ENCODE measurements around the gene EAF1. TPM values are rescaled to one million over a fixed set of nuclear protein-coding genes. Genes with fewer than 3 reads are reported as not detected.
A peak's percentile ranks its signal among the peaks of the same experiment; 100 is the strongest.
"Not testable (repeated sequence)": the region's sequence is repeated elsewhere in the genome, so short reads cannot be mapped to it uniquely, and the experiment has no call there.

Gene EAF1
- total RNA-seq, 6 experiments from 2014 or later, result 13.9 to 17.2 (median 15.8) TPM

DNA sequence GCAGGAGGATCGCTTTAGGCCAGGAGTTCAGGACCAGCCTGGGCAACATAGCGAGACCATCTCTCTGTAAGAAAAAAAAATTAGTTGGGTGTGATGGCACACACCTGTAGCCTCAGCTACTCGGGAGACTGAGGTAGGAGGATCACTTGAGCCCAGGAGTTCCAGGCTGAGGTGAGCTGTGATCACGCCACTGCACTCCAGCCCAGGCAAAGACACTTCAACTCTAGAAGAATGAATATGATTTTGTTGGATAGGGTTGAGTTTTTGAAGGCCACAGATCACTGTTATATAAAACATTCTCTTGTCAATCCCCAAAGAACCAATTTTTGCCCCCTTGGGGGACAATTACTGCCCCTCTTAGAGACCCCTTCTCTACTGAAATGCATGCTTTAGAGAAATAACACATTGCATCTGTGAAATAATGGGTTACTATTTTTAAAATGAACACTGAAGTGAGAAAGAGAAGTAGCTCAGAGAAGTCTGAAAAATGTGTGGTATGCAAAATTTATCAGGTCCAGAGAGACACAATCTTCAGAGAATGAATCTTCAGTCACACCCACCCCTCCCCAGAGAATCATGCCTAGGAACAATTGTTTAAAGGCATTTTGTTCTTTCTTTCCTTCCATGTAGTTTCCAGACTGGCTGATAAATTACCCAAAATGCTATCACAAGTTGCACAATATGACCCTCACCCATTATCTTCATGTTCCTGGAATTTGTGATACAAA lies 42.7 kb upstream of the EAF1 start:
- DNase-seq, result no peak
- no peaks in the 10 kb centered on the region; the same call in 1 of the 2 replicates for H3K27me3 Mint-ChIP-seq (ENCODE audit: insufficient read depth)
- peaks cover 29% of the 10 kb centered on the region for H3K4me1 Mint-ChIP-seq (ENCODE audit: low read depth)
- no peaks in the 10 kb centered on the region for H3K9me3 Mint-ChIP-seq
- H3K27ac Mint-ChIP-seq, result no peak overlapping the region
- no peak overlapping the region for H3K4me3 Mint-ChIP-seq
- no peaks in the 10 kb centered on the region for H3K36me3 Mint-ChIP-seq (ENCODE audit: low read depth)
- TF ChIP-seq, protein P1, sequence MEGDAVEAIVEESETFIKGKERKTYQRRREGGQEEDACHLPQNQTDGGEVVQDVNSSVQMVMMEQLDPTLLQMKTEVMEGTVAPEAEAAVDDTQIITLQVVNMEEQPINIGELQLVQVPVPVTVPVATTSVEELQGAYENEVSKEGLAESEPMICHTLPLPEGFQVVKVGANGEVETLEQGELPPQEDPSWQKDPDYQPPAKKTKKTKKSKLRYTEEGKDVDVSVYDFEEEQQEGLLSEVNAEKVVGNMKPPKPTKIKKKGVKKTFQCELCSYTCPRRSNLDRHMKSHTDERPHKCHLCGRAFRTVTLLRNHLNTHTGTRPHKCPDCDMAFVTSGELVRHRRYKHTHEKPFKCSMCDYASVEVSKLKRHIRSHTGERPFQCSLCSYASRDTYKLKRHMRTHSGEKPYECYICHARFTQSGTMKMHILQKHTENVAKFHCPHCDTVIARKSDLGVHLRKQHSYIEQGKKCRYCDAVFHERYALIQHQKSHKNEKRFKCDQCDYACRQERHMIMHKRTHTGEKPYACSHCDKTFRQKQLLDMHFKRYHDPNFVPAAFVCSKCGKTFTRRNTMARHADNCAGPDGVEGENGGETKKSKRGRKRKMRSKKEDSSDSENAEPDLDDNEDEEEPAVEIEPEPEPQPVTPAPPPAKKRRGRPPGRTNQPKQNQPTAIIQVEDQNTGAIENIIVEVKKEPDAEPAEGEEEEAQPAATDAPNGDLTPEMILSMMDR (IDR thresholded peaks at IDR 0.05), result no peak

DNA sequence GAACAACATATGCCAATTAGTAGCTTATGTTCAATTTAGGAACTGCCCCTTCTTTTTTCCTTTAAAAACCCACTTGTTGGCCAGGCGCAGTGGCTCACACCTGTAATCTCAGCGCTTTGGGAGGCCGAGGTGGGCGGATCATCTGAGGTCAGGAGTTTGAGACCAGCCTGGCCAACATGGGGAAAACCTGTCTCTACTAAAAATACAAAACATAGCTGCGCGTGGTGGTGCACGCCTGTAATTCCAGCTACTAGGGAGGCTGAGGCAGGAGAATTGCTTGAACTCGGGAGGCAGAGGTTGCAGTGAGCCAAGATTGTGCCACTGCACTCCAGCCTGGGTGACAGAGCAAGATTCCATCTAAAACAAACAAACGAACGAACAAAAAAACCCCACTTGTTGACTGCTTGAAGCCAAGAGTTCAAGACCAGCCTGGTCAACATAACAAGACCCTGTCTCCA lies 42.1 kb upstream of the EAF1 start:
- DNase-seq; H3K36me3 Mint-ChIP-seq (ENCODE audit: low read depth); H3K27ac Mint-ChIP-seq; H3K4me3 Mint-ChIP-seq; H3K9me3 Mint-ChIP-seq; H3K27me3 Mint-ChIP-seq (ENCODE audit: insufficient read depth): not testable (repeated sequence)
- H3K4me1 Mint-ChIP-seq (ENCODE audit: low read depth), result peaks cover 29% of the 10 kb centered on the region

DNA sequence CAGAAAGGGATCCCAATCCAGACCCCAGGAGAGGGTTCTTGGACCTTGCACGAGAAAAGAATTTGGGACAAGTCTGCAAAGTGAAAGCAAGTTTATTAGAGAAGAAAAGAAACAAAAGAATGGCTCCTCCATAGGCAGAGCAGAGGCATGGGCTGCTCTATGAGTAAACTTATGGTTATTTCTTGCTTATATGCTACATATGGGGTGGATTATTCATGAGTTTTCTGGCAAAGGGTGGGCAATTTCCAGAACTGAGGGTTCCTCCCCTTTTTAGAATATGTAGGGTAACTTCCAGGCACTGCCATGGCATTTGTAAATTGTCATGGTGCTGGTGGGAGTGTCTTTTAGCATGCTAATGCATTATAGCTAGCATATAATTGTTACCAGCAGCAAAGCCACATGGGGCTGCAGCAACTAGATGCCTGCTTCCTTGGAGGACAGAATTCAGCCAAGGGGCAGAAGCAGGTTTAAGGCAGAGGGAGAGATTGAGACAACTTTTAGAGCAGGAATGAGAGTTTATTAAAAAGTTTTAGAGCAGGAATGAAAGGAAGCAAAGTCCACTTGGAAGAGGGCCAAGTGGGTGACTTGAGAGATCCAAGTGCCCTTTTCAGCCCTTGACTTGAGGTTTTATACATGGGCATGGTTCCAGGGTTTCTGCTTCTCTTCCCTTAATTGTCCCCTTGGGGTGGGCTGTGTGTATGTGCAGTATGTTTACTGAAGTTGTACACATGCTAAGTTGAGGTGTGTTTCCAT lies 41.3 kb upstream of the EAF1 start:
- Mint-ChIP-seq H3K9me3 (no peaks in the 10 kb centered on the region), H3K27ac (no peak overlapping the region), H3K27me3 (ENCODE audit: insufficient read depth) (no peaks in the 10 kb centered on the region; the same call in 1 of the 2 replicates), H3K4me3 (no peak overlapping the region), H3K4me1 (ENCODE audit: low read depth) (peaks cover 29% of the 10 kb centered on the region), H3K36me3 (ENCODE audit: low read depth) (no peaks in the 10 kb centered on the region)
- no peak for DNase-seq
- TF ChIP-seq, protein P1 (IDR thresholded peaks at IDR 0.05), result no peak

DNA sequence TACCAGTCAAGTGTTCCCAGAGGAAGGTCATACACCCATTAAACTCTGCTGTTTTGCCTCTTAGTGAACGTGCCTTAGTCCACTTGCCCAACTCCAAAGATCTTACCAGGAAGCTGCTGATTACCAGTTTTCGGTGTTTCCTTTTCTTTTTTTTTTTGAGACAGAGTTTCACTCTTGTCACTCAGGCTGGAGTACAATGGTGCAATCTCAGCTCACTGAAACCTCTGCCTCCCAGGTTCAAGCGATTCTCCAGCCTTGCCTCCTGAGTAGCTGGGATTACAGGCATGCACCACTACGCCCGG lies 40.8 kb upstream of the EAF1 start:
- DNase-seq; H3K9me3 Mint-ChIP-seq; H3K4me3 Mint-ChIP-seq; H3K27ac Mint-ChIP-seq; H3K36me3 Mint-ChIP-seq (ENCODE audit: low read depth); H3K27me3 Mint-ChIP-seq (ENCODE audit: insufficient read depth): not testable (repeated sequence)
- H3K4me1 Mint-ChIP-seq (ENCODE audit: low read depth), result peaks cover 29% of the 10 kb centered on the region

DNA sequence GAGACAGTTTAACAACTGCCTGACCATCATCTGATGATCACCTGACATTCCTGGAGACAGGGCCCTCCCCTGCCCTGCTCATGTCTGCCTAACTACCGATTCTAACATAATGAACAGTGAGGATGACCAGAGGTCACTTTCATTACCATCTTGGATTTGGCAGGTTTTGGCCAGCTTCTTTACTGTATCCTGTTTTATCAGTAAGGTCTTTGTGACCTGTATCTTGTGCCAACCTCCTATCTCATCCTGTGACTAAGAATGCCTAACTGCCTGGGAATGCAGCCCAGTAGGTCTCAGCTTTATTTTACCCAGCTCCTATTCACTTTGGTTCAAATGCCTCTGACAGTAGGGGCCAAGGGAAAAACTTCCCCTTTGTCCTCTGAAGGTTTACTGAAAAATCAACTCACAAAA lies 40.2 kb upstream of the EAF1 start:
- H3K36me3 Mint-ChIP-seq (ENCODE audit: low read depth), result no peaks in the 10 kb centered on the region
- H3K27me3 Mint-ChIP-seq (ENCODE audit: insufficient read depth), result no peaks in the 10 kb centered on the region; the same call in none of the 2 replicates
- peaks cover 29% of the 10 kb centered on the region for H3K4me1 Mint-ChIP-seq (ENCODE audit: low read depth)
- no peak overlapping the region for H3K27ac Mint-ChIP-seq
- peak; percentile 30 for DNase-seq
- no peak overlapping the region for H3K4me3 Mint-ChIP-seq
- no peaks in the 10 kb centered on the region for H3K9me3 Mint-ChIP-seq
- TF ChIP-seq, protein P1 (IDR thresholded peaks at IDR 0.05), result no peak

DNA sequence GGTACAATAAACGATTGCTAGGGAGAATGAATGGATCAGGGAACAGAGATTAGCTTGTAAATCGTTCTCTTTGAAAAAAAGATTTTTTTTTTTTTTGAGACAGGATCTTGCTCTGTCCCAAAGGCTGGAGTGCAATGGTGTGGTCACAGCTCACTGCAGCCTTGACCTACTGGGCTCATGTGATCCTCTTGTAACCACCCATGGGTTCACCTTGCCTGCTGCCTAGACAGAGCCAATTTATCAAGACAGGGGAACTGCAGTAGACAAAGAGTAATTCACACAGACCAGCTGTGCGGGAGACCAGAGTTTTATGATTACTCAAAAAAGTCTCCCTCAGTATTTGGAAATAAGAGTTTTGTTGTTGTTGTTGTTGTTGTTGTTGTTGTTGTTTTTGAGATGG lies 39.7 kb upstream of the EAF1 start:
- Mint-ChIP-seq H3K4me3 (no peak overlapping the region), H3K9me3 (peaks cover 2% of the 10 kb centered on the region; the same call in 1 of the 2 replicates), H3K27ac (no peak overlapping the region), H3K27me3 (ENCODE audit: insufficient read depth) (no peaks in the 10 kb centered on the region; the same call in none of the 2 replicates), H3K4me1 (ENCODE audit: low read depth) (peaks cover 29% of the 10 kb centered on the region), H3K36me3 (ENCODE audit: low read depth) (no peaks in the 10 kb centered on the region)
- TF ChIP-seq, protein P1 (IDR thresholded peaks at IDR 0.05), result no peak
- DNase-seq, result no peak

DNA sequence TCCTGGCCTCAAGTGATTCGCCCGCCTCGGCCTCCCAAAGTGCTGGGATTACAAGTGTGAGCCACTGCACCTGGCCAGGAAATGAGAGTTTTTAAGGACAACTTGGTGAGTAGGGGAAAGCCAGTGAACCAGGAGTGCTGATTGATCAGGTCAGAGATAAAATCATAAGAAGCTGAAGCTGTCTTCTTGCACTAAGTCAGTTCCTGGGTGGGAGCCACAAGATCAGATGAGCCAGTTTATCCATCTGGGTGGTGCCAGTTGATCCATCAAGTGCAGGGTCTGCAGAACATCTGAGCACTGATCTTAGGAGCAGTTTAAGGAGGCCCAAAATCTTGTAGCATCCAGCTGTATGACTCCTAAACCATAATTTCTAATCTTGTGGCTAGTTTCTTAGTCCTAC lies 39.1 kb upstream of the EAF1 start:
- DNase-seq; H3K27ac Mint-ChIP-seq; H3K4me3 Mint-ChIP-seq; H3K27me3 Mint-ChIP-seq (ENCODE audit: insufficient read depth); H3K36me3 Mint-ChIP-seq (ENCODE audit: low read depth); H3K9me3 Mint-ChIP-seq: not testable (repeated sequence)
- peaks cover 29% of the 10 kb centered on the region for H3K4me1 Mint-ChIP-seq (ENCODE audit: low read depth)

All from HFFc6 (cell line).